MCF 10A (cell line): ENCODE data around the gene DYNLL1. TPM values are rescaled to one million over a fixed set of nuclear protein-coding genes. Genes with fewer than 3 reads are reported as not detected.
A peak's percentile ranks its signal among the peaks of the same experiment; 100 is the strongest.

Experiments
- BruUV-seq: library from RNA; stranded (reverse); fragments of 400-500 nt; replicated peaks from 2 replicates; lab custom pipeline; 2021; lab: Mats Ljungman, UMichigan
- CTCF ChIA-PET: fragments of 300-600 bp; sonication (Branson Sonifier 250); formaldehyde crosslinking; extraction: SDS; loops from one replicate; lab custom pipeline; 2021; ENCODE audit warnings: antibody characterized with exemption, inconsistent platforms; lab: Yijun Ruan, JAX
- POLR2A ChIA-PET: fragments of 300-600, 350-650 bp; sonication (Branson Sonifier 250); formaldehyde crosslinking; extraction: SDS; loops from one replicate; lab custom pipeline; 2020; ENCODE audit warnings: antibody characterized with exemption, inconsistent platforms; lab: Yijun Ruan, JAX
- DNase-seq: peaks from one replicate; pipeline ENCODE4 v3.0.0-alpha.2; 2018; ENCODE audit not compliant: unreplicated experiment
- H3K27ac Mint-ChIP-seq: one replicate; pipeline ENCODE4 v1.8.0; 2022; ENCODE audit warnings: mild to moderate bottlenecking, low read depth, mixed read lengths; ENCODE audit not compliant: unreplicated experiment
- H3K27me3 Mint-ChIP-seq: one replicate; pipeline ENCODE4 v1.8.0; 2022; ENCODE audit warnings: mixed read lengths; ENCODE audit not compliant: insufficient read depth, unreplicated experiment
- H3K36me3 Mint-ChIP-seq: one replicate; pipeline ENCODE4 v1.8.0; 2022; ENCODE audit warnings: mild to moderate bottlenecking, moderate library complexity, mixed read lengths; ENCODE audit not compliant: insufficient read depth, unreplicated experiment
- H3K4me1 Mint-ChIP-seq: one replicate; pipeline ENCODE4 v1.8.0; 2022; ENCODE audit warnings: mixed read lengths; ENCODE audit not compliant: insufficient read depth, unreplicated experiment
- H3K4me3 Mint-ChIP-seq: one replicate; pipeline ENCODE4 v1.8.0; 2022; ENCODE audit warnings: mild to moderate bottlenecking, moderate library complexity, mixed read lengths; ENCODE audit not compliant: unreplicated experiment
- H3K9me3 Mint-ChIP-seq: one replicate; pipeline ENCODE4 v1.8.0; 2022; ENCODE audit warnings: mixed read lengths; ENCODE audit not compliant: unreplicated experiment
- intact Hi-C: fragments of 100-400 bp; cut with micrococcal nuclease; formaldehyde crosslinking; loops from 2 replicates; pipeline ENCODE4 v1.14.1; 2022
- total RNA-seq: library from RNA; stranded (reverse); gene quantifications from 2 replicates; pipeline ENCODE4 v1.2.3, GENCODE V29; 2022
- TF ChIP-seq, protein P1 (sequence below): fragments of 200-600 bp; IDR thresholded peaks from one replicate; pipeline ENCODE4 v1.8.0; 2022; ENCODE audit warnings: antibody characterized with exemption, mild to moderate bottlenecking; ENCODE audit not compliant: unreplicated experiment

DYNLL1 gene
- total RNA-seq, 1 experiment from 2014 or later, result 247 TPM

- Mint-ChIP-seq H3K4me3 (peak overlapping the region; percentile 88), H3K9me3 (no peaks in the 10 kb centered on the region), H3K4me1 (peaks cover 16% of the 10 kb centered on the region), H3K27me3 (no peaks in the 10 kb centered on the region), H3K36me3 (peaks cover 52% of the 10 kb centered on the region), H3K27ac (peak overlapping the region; percentile 78)
- ChIA-PET POLR2A (interaction anchor here (0.6 to 4.5 kb wide), 21 partner anchors 10 to 205 kb away, joined by 3 to 56 read pairs (median 5); partner anchors contain the start of genes COQ5, COX6A1, GATC and RNF10), CTCF (interaction anchor here (0.6 to 1.9 kb wide), 7 partner anchors 13 to 1658 kb away, joined by 3 to 5 read pairs (median 4); partner anchors contain the start of gene SRSF9)
- intact Hi-C loops, result no loop called here
- peak; percentile 43 for DNase-seq
- BruUV-seq, result TSS peak; percentile 59
- TF ChIP-seq, protein P1, sequence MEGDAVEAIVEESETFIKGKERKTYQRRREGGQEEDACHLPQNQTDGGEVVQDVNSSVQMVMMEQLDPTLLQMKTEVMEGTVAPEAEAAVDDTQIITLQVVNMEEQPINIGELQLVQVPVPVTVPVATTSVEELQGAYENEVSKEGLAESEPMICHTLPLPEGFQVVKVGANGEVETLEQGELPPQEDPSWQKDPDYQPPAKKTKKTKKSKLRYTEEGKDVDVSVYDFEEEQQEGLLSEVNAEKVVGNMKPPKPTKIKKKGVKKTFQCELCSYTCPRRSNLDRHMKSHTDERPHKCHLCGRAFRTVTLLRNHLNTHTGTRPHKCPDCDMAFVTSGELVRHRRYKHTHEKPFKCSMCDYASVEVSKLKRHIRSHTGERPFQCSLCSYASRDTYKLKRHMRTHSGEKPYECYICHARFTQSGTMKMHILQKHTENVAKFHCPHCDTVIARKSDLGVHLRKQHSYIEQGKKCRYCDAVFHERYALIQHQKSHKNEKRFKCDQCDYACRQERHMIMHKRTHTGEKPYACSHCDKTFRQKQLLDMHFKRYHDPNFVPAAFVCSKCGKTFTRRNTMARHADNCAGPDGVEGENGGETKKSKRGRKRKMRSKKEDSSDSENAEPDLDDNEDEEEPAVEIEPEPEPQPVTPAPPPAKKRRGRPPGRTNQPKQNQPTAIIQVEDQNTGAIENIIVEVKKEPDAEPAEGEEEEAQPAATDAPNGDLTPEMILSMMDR, result no peak
Observed at GRCh38 chr12:120496413-120497340, 764 bp downstream of the DYNLL1 start.

- H3K4me3 Mint-ChIP-seq, result peak overlapping the region; percentile 88
- TF ChIP-seq, protein P1, result no peak
- H3K4me1 Mint-ChIP-seq, result peaks cover 16% of the 10 kb centered on the region
- no TSS peak for BruUV-seq
- intact Hi-C loops, result no loop called here
- peak overlapping the region; percentile 19 for H3K27ac Mint-ChIP-seq
- no peaks in the 10 kb centered on the region for H3K9me3 Mint-ChIP-seq
- no peaks in the 10 kb centered on the region for H3K27me3 Mint-ChIP-seq
- ChIA-PET POLR2A (interaction anchor here (0.6 to 4.5 kb wide), 11 partner anchors 12 to 91 kb away, joined by 3 to 56 read pairs (median 14); partner anchors contain the start of genes COQ5, COX6A1, RNF10 and SRSF9), CTCF (interaction anchor here (1.3 to 1.5 kb wide), 2 partner anchors 31 to 47 kb away, joined by 4 to 5 read pairs; no protein-coding TSS in a partner anchor)
- peaks cover 53% of the 10 kb centered on the region for H3K36me3 Mint-ChIP-seq
- no peak for DNase-seq
Observed at GRCh38 chr12:120497524-120498150, 1.7 kb downstream of the DYNLL1 start.

GRCh38 chr12:120498870-120499515, 3.1 kb downstream of the DYNLL1 start:
- H3K36me3 Mint-ChIP-seq, result peaks cover 66% of the 10 kb centered on the region
- TF ChIP-seq, protein P1, result no peak
- no peaks in the 10 kb centered on the region for H3K9me3 Mint-ChIP-seq
- no peaks in the 10 kb centered on the region for H3K27me3 Mint-ChIP-seq
- DNase-seq, result no peak
- H3K4me3 Mint-ChIP-seq, result no peak overlapping the region
- CTCF ChIA-PET, result no interaction called here
- no TSS peak for BruUV-seq
- no peak overlapping the region for H3K27ac Mint-ChIP-seq
- peaks cover 16% of the 10 kb centered on the region for H3K4me1 Mint-ChIP-seq
- POLR2A ChIA-PET, result interaction anchor here (1.1 to 2.6 kb wide), 3 partner anchors 10 to 39 kb away, joined by 4 to 14 read pairs (median 10); partner anchors contain the start of gene COQ5
- intact Hi-C loops, result no loop called here
